ENCODE measurements around the gene PDXP.

DNA sequence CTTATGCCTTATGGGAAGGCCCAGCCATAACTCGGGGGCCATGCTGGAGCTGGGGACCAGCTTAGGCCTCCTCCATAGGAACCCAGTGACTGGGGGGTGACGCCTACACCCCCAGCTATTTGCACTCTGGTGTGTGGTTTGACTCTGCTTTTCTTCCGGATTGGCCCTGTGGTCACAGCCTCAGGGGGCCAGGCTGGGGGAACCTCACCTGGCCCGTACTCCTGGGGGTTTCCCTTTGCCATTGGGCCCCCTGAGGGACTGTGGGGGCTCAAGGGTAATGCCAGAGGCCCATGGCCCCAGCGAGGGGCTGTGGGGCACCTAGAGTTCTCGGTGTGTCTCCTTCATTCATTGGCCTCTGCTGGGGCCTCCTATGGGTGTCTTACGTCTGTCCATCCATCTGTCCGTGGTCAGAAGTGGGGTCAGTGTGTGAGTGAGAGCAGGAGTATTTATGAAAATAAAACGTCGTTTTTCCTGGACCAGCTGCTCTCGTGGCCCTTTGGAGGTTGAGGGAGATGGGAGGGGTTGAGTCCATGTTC, 25.4 kb upstream of the PDXP start:
- TF ChIP-seq EZH2 (IDR thresholded peaks at IDR 0.05; ENCODE audit: insufficient read depth, poor library complexity, severe bottlenecking) (no peak), EZH2phosphoT487 (IDR thresholded peaks at IDR 0.05; ENCODE audit: insufficient read depth, low read depth) (no peak)

Data from GM23248 (cell line).